ENCODE measurements around the gene ZNF503. TPM values are rescaled to one million over a fixed set of nuclear protein-coding genes. Genes with fewer than 3 reads are reported as not detected.

The ZNF503 gene
- total and polyA plus RNA-seq, 2 experiments from 2014 or later: 0.21 TPM; not detected in 1

- no peak overlapping the region for H3K4me3 ChIP-seq
- TF ChIP-seq JUNB (IDR thresholded peaks at IDR 0.05; ENCODE audit: unreplicated experiment): no peak
- TF ChIP-seq EZH2 (IDR thresholded peaks at IDR 0.05; ENCODE audit: low read depth, unreplicated experiment): no peak
- no peak for TF ChIP-seq POLR2AphosphoS5 (IDR thresholded peaks at IDR 0.05; ENCODE audit: low read depth)
- no peak for TF ChIP-seq ZNF331 (CRISPR knock-in tag; IDR thresholded peaks at IDR 0.05; ENCODE audit: low read depth)
- no peak for TF ChIP-seq CTCF (conservative IDR thresholded peaks at IDR 0.05; ENCODE audit: low read depth in 2 of 2)
- no peak for TF ChIP-seq ETS1 (IDR thresholded peaks at IDR 0.05)
- TF ChIP-seq ZNF114 (CRISPR knock-in tag; IDR thresholded peaks at IDR 0.05): no peak
- Mint-ChIP-seq H3K4me1 (peaks cover 25% of the 10 kb centered on the region), H3K9me3 (no peaks in the 10 kb centered on the region; the same call in 1 of the 3 replicates), H3K36me3 (ENCODE audit: low read depth) (no peaks in the 10 kb centered on the region; the same call in 2 of the 3 replicates), H3K27ac (no peak overlapping the region), H3K27me3 (ENCODE audit: insufficient read depth, low read depth, poor library complexity) (peaks cover 44% of the 10 kb centered on the region), H3K4me3 (no peak overlapping the region)
- H3K36me3 ChIP-seq (ENCODE audit: insufficient read depth): no peaks in the 10 kb centered on the region
- no peak overlapping the region for H3K4me2 ChIP-seq
- H3K27ac ChIP-seq (ENCODE audit: low read depth): no peak overlapping the region
- DNase-seq (ENCODE audit: low spot score): no peak
- no peak overlapping the region for H2AFZ ChIP-seq
- H4K20me1 ChIP-seq (replicated peaks; ENCODE audit: insufficient read depth): peaks cover 10% of the 10 kb centered on the region
- H3F3A ChIP-seq (replicated peaks; ENCODE audit: low read depth): 0 out of 2 replicates have a peak, but pooled peaks cover 5% of the 10 kb centered on the region
- H3K27me3 ChIP-seq (ENCODE audit: insufficient read depth): peaks cover 100% of the 10 kb centered on the region
- H3K4me1 ChIP-seq (ENCODE audit: insufficient read depth): peaks cover 26% of the 10 kb centered on the region
- no peak for ATAC-seq
- no peaks in the 10 kb centered on the region for H3K79me2 ChIP-seq (replicated peaks; ENCODE audit: insufficient read depth)
- H3K9me2 ChIP-seq (ENCODE audit: insufficient read depth): no peaks in the 10 kb centered on the region
These were observed 25.3 kb upstream of the ZNF503 start for GRCh38 chr10:75426880-75427279.

GRCh38 chr10:75425291-75426079, 23.9 kb upstream of the ZNF503 start:
- no peak overlapping the region for H3K4me2 ChIP-seq
- H2AFZ ChIP-seq: no peak overlapping the region
- no peaks in the 10 kb centered on the region; the same call in 2 of the 3 replicates for H3K9me3 Mint-ChIP-seq
- no peaks in the 10 kb centered on the region for H3K36me3 Mint-ChIP-seq (ENCODE audit: low read depth)
- H3K4me3 Mint-ChIP-seq: no peak overlapping the region
- no peak for ATAC-seq
- H3K27me3 ChIP-seq (ENCODE audit: insufficient read depth): peaks cover 100% of the 10 kb centered on the region
- no peak overlapping the region for H3K27ac Mint-ChIP-seq
- H3K27me3 Mint-ChIP-seq (ENCODE audit: insufficient read depth, low read depth, poor library complexity): peaks cover 47% of the 10 kb centered on the region
- peaks cover 21% of the 10 kb centered on the region for H3K4me1 ChIP-seq (ENCODE audit: insufficient read depth)
- no peak overlapping the region for H3K27ac ChIP-seq (ENCODE audit: low read depth)
- no peaks in the 10 kb centered on the region for H3K79me2 ChIP-seq (replicated peaks; ENCODE audit: insufficient read depth)
- peaks cover 8% of the 10 kb centered on the region for H4K20me1 ChIP-seq (replicated peaks; ENCODE audit: insufficient read depth)
- no peak for DNase-seq (ENCODE audit: low spot score)
- no peaks in the 10 kb centered on the region for H3K36me3 ChIP-seq (ENCODE audit: insufficient read depth)
- peaks cover 20% of the 10 kb centered on the region for H3K4me1 Mint-ChIP-seq
- no peaks in the 10 kb centered on the region for H3K9me2 ChIP-seq (ENCODE audit: insufficient read depth)
- H3K4me3 ChIP-seq: no peak overlapping the region
- H3F3A ChIP-seq (replicated peaks; ENCODE audit: low read depth): 0 out of 2 replicates have a peak, but pooled peaks cover 3% of the 10 kb centered on the region
- TF ChIP-seq ZNF331 (CRISPR knock-in tag; IDR thresholded peaks at IDR 0.05; ENCODE audit: low read depth) (no peak), EZH2phosphoT487 (IDR thresholded peaks at IDR 0.05; ENCODE audit: unreplicated experiment) (no peak), ETS1 (IDR thresholded peaks at IDR 0.05) (no peak), CREB1 (CRISPR knock-in tag; IDR thresholded peaks at IDR 0.05; ENCODE audit: low read depth) (no peak), POLR2AphosphoS5 (IDR thresholded peaks at IDR 0.05; ENCODE audit: low read depth) (no peak), NANOG (IDR thresholded peaks at IDR 0.05; ENCODE audit: borderline replicate concordance) (no peak), STAT1 (IDR thresholded peaks at IDR 0.05; ENCODE audit: unreplicated experiment) (no peak), JUNB (IDR thresholded peaks at IDR 0.05; ENCODE audit: unreplicated experiment) (no peak)
